Loucy (cell line): ENCODE results near the gene AMPD3.

Source experiments
- CTCF ChIP-seq: fragments of 200-600 bp; sonication (generic); conservative IDR thresholded peaks from 2 replicates; pipeline ENCODE4 v1.5.1; 2014; ENCODE audit warnings: mild to moderate bottlenecking, antibody characterized with exemption, low read length
- EZH2phosphoT487 ChIP-seq: fragments of 200-600 bp; IDR thresholded peaks from 2 replicates; pipeline ENCODE4 v1.6.1; 2018; ENCODE audit warnings: antibody characterized with exemption, mild to moderate bottlenecking, moderate library complexity, borderline replicate concordance

- TF ChIP-seq CTCF (no peak), EZH2phosphoT487 (no peak)
Observed at GRCh38 chr11:10441652-10442503, 13.2 kb upstream of the AMPD3 start.
